ENCODE data around the gene CFAP300.

CFAP300 gene

GRCh38 chr11:102071497-102072472 is 24.5 kb downstream of the CFAP300 start:
- DNase-seq (ENCODE audit: low read depth in 2 of 2, low spot score in 1 of 2) = no peak

DNA sequence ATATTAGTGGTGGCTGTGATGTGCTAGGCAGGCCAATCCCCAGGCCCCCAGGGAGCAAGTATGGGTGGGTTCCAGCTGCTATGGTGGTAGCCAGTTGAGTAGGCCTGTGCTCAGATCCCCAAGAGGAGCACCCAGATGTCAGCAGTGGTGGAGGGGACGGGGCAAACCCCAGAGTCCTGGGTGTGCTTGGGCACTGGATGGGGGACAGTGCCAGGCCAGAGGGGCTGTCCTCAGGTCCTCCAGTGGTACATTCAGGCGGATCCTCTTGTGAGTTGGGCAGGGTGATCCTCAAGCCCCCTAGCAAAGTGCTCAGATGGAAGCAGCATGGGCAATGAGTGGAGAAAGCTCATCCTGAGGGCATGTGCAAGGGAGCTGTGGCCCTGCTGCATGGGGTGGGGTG is 26.0 kb downstream of the CFAP300 start:
- no peak for DNase-seq (ENCODE audit: low read depth in 2 of 2, low spot score in 1 of 2)

- DNase-seq (ENCODE audit: low read depth in 2 of 2, low spot score in 1 of 2) = no peak
Observed at GRCh38 chr11:102079625-102080024, 32.4 kb downstream of the CFAP300 start.

- no peak for DNase-seq (ENCODE audit: low read depth in 2 of 2, low spot score in 1 of 2)
Observed at GRCh38 chr11:102081313-102081712, 34.1 kb downstream of the CFAP300 start.

DNA sequence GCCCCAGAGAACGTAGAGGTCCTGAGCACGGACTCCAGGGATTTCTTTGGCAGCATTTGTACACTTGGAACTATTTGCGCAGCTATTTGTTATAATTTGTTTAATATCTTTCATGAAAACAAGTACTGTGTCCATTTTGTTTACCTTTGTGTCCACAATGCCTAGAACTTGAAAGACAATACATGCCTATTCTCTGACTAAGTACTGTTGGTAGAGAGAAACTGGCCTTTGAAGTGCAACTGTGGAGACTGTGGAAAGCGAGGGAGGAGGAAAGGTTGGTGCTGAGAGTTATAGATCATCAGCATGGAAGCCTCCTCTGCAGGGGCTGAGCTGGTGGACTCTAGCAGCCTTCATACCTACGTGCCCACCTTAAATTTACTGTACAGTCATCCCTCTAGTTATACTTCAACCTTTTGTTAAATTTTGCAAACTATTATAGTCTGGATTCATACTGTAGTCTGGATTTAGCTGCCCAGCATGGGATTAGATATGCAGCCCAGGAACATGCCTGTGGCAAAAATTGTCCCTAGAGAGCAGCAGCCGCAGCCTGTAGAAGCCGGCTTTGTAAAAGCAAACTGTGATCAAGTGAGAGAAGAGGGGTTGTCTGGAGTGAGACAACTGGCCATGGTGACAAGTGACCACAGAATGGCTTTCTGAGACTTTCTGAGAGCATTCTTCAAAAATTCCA is 38.8 kb downstream of the CFAP300 start:
- DNase-seq (ENCODE audit: low read depth in 2 of 2, low spot score in 1 of 2) = no peak

DNA sequence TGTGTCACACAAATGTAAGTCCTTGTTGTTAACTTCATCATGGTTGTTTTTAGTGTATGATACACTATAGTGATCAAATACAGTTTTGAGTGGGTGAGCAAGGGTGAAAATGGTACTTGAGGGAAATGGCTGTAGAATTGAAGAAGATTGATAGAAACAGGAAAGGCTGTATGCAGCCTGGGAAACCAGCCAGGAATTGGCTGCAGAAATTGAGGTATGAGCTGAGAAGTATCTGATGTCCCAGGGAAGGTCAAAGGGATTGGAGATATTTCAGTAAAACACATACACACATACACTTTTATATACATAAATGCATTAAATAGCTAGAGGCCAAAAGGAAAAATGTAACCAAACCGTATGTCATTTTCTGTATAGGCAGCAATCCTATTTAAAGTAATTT is 49.9 kb downstream of the CFAP300 start:
- DNase-seq (ENCODE audit: low read depth in 2 of 2, low spot score in 1 of 2) = no peak

- no peak for DNase-seq (ENCODE audit: low read depth in 2 of 2, low spot score in 1 of 2)
Observed at GRCh38 chr11:102099755-102100154, 52.5 kb downstream of the CFAP300 start.

- no peak for DNase-seq (ENCODE audit: low read depth in 2 of 2, low spot score in 1 of 2)
Observed at GRCh38 chr11:102108734-102109440, 61.6 kb downstream of the CFAP300 start.

GRCh38 chr11:102109896-102110760 is 62.9 kb downstream of the CFAP300 start, which contains the start of gene YAP1:
Gene YAP1 (plus strand): TSS chr11:102110447. CDS start chr11:102110849, 402 bp downstream.
- peak; percentile 15 to 17 for DNase-seq (ENCODE audit: low read depth in 2 of 2, low spot score in 1 of 2)

GRCh38 chr11:102110761-102111010 is 63.4 kb downstream of the CFAP300 start:
- DNase-seq (ENCODE audit: low read depth in 2 of 2, low spot score in 1 of 2) = no peak

- DNase-seq (ENCODE audit: low read depth in 2 of 2, low spot score in 1 of 2) = no peak
Observed at GRCh38 chr11:102111011-102111786, 64.0 kb downstream of the CFAP300 start.

DNA sequence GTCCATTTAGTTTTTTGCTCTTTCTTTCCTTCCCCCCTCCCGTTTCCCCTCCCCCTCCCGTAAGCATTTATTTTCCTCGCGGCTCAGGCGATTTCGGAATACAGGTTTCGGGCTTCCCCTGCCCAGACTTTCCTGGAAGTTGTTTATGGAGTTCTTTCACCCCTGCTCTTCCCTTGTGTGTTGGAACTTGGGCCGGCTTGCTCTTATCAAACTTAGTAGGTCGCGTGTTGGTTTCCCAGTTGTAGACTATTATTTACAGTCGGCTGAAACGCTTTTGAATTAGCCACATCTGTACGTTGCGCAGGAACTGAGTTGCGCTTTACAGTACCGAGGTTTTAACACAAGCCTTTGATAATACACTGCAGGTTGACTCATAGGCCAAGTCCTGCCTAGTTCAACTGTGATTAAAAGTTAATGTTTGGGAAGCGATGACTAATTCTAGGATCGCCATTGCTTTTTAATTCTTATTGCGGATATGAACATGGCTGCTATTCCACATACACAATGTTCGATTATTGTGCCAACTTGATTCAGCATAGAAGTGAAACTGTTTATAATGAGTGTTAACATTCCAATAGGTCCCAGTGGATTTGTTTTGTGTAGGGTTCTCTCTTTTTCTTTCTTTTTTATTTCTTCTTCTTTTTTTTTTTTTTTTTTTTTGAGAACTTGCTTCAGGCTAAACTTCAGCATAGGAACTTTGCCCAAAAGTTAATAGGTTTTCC is 64.7 kb downstream of the CFAP300 start:
- no peak for DNase-seq (ENCODE audit: low read depth in 2 of 2, low spot score in 1 of 2)

- DNase-seq (ENCODE audit: low read depth in 2 of 2, low spot score in 1 of 2) = no peak
Observed at GRCh38 chr11:102112509-102112821, 65.2 kb downstream of the CFAP300 start.

- DNase-seq (ENCODE audit: low read depth in 2 of 2, low spot score in 1 of 2) = no peak
Observed at GRCh38 chr11:102114032-102114431, 66.8 kb downstream of the CFAP300 start.

DNA sequence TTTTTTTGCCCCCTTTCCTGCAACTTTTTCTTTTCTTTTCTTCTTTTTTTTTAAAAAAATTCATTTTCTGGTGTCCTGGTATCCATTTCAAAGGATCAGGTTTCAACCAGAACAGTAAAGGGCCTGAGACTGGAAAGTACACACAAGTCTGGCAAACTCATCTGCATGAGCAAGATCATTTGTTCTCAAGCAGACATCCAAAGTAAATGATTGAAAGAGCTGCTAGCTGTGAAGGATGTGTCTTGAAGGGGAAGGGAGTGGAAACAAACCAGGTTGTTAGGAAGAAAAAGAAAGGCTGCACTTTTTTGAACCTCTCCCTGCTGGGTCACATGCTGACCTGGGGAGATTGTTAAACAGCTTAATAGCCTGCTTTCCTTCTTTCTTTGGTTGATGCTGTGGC is 68.3 kb downstream of the CFAP300 start:
- DNase-seq (ENCODE audit: low read depth in 2 of 2, low spot score in 1 of 2) = no peak

DNA sequence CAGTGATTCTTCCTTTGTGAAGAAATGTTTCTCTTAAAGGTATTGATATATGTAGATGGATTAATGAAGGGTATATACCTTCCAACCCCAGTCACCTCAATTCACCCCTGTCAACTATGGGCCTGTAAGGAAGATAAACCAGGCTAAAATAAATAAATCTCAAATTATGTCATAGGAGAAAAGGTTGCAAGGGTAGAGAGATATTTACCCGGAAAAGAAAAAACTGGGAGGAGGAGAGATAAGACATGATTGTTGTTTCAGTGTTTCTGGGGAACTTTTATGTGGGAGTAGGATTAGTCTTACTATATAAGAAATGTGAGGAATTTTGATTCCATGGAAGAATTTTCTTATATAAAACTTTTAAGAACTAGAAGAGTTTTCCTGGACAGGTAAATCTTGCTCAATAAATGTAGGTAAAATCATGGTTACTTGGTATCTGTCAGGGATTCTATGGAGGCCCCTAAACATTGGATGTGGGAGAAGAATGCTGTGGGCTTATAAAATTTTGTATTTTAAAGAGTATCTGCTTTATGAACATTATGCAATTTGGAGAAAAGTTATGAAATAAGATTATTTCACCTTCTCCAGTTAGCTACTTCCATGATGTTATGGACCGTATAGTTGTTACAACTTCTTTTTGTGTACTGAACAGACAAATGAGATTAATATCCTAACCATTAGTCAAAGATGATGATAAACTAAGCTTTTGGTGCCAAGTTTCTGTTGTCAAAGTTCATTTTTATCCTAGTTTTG is 69.4 kb downstream of the CFAP300 start:
- DNase-seq (ENCODE audit: low read depth in 2 of 2, low spot score in 1 of 2) = no peak

- DNase-seq (ENCODE audit: low read depth in 2 of 2, low spot score in 1 of 2) = no peak
Observed at GRCh38 chr11:102117472-102118113, 70.4 kb downstream of the CFAP300 start.

GRCh38 chr11:102118937-102119336 is 71.7 kb downstream of the CFAP300 start:
- no peak for DNase-seq (ENCODE audit: low read depth in 2 of 2, low spot score in 1 of 2)
